ENCODE results near the gene SRP14.
"Not testable (repeated sequence)": the region's sequence is repeated elsewhere in the genome, so short reads cannot be mapped to it uniquely, and the experiment has no call there.

The SRP14 gene

GRCh38 chr15:40081691-40082194 lies 42.8 kb upstream of the SRP14 start:
- TF ChIP-seq ZFX (IDR thresholded peaks at IDR 0.05) (no peak), CTCF (conservative IDR thresholded peaks at IDR 0.05) (no peak)
- H3K27ac ChIP-seq = no peak overlapping the region

GRCh38 chr15:40080847-40081246 lies 41.9 kb upstream of the SRP14 start:
- TF ChIP-seq ZFX (IDR thresholded peaks at IDR 0.05) (no peak), CTCF (conservative IDR thresholded peaks at IDR 0.05) (no peak)
- H3K27ac ChIP-seq = no peak overlapping the region

- TF ChIP-seq ZFX (IDR thresholded peaks at IDR 0.05) = no peak
- TF ChIP-seq CTCF (conservative IDR thresholded peaks at IDR 0.05) = no peak
- H3K27ac ChIP-seq = no peak overlapping the region
Observed at GRCh38 chr15:40080104-40080503, 41.1 kb upstream of the SRP14 start.

GRCh38 chr15:40079456-40079855 lies 40.5 kb upstream of the SRP14 start:
- H3K27ac ChIP-seq = no peak overlapping the region
- no peak for TF ChIP-seq ZFX (IDR thresholded peaks at IDR 0.05)
- no peak for TF ChIP-seq CTCF (conservative IDR thresholded peaks at IDR 0.05)

GRCh38 chr15:40075298-40076044 lies 36.5 kb upstream of the SRP14 start:
- peak overlapping the region; percentile 30 for H3K27ac ChIP-seq
- TF ChIP-seq ZFX (IDR thresholded peaks at IDR 0.05) (no peak), CTCF (conservative IDR thresholded peaks at IDR 0.05) (no peak)

- peak overlapping the region; percentile 30 for H3K27ac ChIP-seq
Observed at GRCh38 chr15:40074656-40075055, 35.7 kb upstream of the SRP14 start.

- not testable (repeated sequence) for H3K27ac ChIP-seq
Observed at GRCh38 chr15:40073716-40074490, 34.9 kb upstream of the SRP14 start.

- TF ChIP-seq ZFX (IDR thresholded peaks at IDR 0.05) (no peak), CTCF (conservative IDR thresholded peaks at IDR 0.05) (no peak)
- no peak overlapping the region for H3K27ac ChIP-seq
Observed at GRCh38 chr15:40072216-40072990, 33.4 kb upstream of the SRP14 start.
